ENCODE measurements around the gene DHCR7. TPM values are rescaled to one million over a fixed set of nuclear protein-coding genes. Genes with fewer than 3 reads are reported as not detected.
"Not testable (repeated sequence)": the region's sequence is repeated elsewhere in the genome, so short reads cannot be mapped to it uniquely, and the experiment has no call there.

Gene DHCR7
- total RNA-seq, 1 donor from 2014 or later: 140 TPM

DNA sequence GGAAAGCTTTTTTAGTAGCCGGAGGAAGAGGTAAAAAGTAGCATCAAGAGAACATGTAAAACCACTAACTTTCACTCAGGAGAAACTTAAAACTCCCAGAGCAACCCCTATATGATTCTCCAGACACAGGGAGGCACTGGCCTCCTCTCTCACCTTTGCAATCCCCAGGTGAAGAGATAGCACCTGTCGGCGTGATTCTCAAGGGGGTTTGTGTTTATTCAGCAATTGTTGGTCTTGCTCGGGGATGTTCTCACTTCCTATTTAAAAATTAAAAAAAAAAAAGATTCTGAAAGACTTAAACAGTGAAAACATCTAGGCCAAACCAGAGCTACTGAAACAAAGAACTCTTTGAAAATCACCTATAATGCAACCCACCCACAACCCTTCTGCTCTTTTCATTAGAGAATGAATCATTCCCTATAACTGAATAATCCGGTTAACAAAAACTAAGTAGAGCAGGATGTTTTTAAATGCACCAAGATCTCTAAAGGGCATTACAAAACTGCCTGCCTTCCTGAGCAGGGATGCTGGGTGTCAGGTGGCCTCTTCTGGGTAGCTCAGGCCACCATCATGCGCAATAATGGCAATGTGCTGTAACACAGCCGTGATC lies 24.9 kb downstream of the DHCR7 start:
- H3K27me3 Mint-ChIP-seq: peaks cover 6% of the 10 kb centered on the region
- no peaks in the 10 kb centered on the region for H3K9me3 Mint-ChIP-seq (ENCODE audit: low read depth)
- DNase-seq (ENCODE audit: low spot score, unreplicated experiment): no peak
- H3K36me3 Mint-ChIP-seq (ENCODE audit: insufficient read depth): no peaks in the 10 kb centered on the region
- H3K27ac Mint-ChIP-seq: no peak overlapping the region
- no peak overlapping the region for H3K4me3 Mint-ChIP-seq (ENCODE audit: low read depth)
- TF ChIP-seq CTCF (IDR thresholded peaks at IDR 0.05; ENCODE audit: unreplicated experiment): no peak
- H3K4me1 Mint-ChIP-seq (ENCODE audit: low read depth): peaks cover 2% of the 10 kb centered on the region

DNA sequence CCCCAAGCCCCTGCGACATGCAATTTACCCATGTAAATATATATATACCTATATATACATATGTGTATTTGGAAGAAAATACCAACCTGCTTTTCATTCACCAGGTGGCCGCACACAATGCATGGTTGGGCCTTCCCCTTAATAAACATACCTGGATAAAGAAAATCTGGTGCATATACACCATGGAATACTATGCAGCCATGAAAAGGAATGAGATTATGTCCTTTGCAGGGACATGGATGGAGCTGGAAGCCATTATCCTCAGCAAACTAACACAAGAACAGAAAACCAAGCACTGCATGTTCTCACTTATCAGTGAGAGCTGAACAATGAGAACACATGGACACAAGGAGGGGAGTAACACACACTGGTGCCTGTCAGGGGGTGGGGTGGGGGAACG lies 25.9 kb downstream of the DHCR7 start:
- not testable (repeated sequence) for H3K4me3 Mint-ChIP-seq (ENCODE audit: low read depth); H3K9me3 Mint-ChIP-seq (ENCODE audit: low read depth); H3K36me3 Mint-ChIP-seq (ENCODE audit: insufficient read depth)

DNA sequence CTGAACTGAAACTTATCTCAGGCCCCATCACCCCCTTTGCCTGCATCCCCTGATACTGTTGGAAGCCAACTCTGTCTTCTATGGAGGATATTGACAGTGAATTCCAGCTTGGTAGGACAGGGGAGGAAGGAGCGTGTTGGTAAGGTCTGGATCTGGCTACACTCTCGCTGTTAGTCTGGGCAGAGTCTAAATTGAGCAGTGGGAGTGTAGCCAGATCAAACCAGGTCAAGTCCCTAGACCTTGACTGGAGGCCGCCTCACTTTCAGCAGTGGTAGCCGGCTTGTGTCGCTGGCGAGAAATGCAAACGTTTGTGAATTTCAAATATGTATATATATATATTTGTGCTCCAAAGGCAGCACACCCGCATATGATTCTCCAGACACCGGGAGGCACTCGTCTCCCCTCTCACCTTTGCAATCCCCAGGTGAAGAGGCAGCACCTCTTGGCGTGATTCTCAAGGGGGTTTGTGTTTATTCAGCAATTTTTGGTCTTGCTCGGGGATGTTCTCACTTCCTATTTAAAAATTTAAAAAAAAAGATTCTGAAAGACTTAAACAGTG lies 26.7 kb downstream of the DHCR7 start:
- H3K4me3 Mint-ChIP-seq (ENCODE audit: low read depth): no peak overlapping the region
- no peak for TF ChIP-seq CTCF (IDR thresholded peaks at IDR 0.05; ENCODE audit: unreplicated experiment)
- no peak for DNase-seq (ENCODE audit: low spot score, unreplicated experiment)
- no peaks in the 10 kb centered on the region for H3K36me3 Mint-ChIP-seq (ENCODE audit: insufficient read depth)
- H3K27ac Mint-ChIP-seq: no peak overlapping the region
- no peaks in the 10 kb centered on the region for H3K9me3 Mint-ChIP-seq (ENCODE audit: low read depth)
- peaks cover 6% of the 10 kb centered on the region for H3K27me3 Mint-ChIP-seq
- peaks cover 2% of the 10 kb centered on the region for H3K4me1 Mint-ChIP-seq (ENCODE audit: low read depth)

More for the DNA sequence above, 25.9 kb downstream of the DHCR7 start:
- H3K27me3 Mint-ChIP-seq; H3K4me1 Mint-ChIP-seq (ENCODE audit: low read depth); DNase-seq (ENCODE audit: low spot score, unreplicated experiment); H3K27ac Mint-ChIP-seq: not testable (repeated sequence)

- H3K4me3 Mint-ChIP-seq (ENCODE audit: low read depth): no peak overlapping the region
Observed at GRCh38 chr11:71420455-71421241, 27.5 kb downstream of the DHCR7 start.

GRCh38 chr11:71418643-71419042 lies 29.6 kb downstream of the DHCR7 start:
- no peaks in the 10 kb centered on the region for H3K36me3 Mint-ChIP-seq (ENCODE audit: insufficient read depth)
- no peaks in the 10 kb centered on the region for H3K9me3 Mint-ChIP-seq (ENCODE audit: low read depth)
- no peak for TF ChIP-seq CTCF (IDR thresholded peaks at IDR 0.05; ENCODE audit: unreplicated experiment)
- peaks cover 2% of the 10 kb centered on the region for H3K4me1 Mint-ChIP-seq (ENCODE audit: low read depth)
- H3K27me3 Mint-ChIP-seq: peaks cover 16% of the 10 kb centered on the region
- no peak for DNase-seq (ENCODE audit: low spot score, unreplicated experiment)
- H3K27ac Mint-ChIP-seq: no peak overlapping the region
- no peak overlapping the region for H3K4me3 Mint-ChIP-seq (ENCODE audit: low read depth)

More at GRCh38 chr11:71420455-71421241, 27.5 kb downstream of the DHCR7 start:
- peak; percentile 51 for DNase-seq (ENCODE audit: low spot score, unreplicated experiment)
- no peaks in the 10 kb centered on the region for H3K9me3 Mint-ChIP-seq (ENCODE audit: low read depth)
- peak; percentile 78 for TF ChIP-seq CTCF (IDR thresholded peaks at IDR 0.05; ENCODE audit: unreplicated experiment)
- no peaks in the 10 kb centered on the region for H3K36me3 Mint-ChIP-seq (ENCODE audit: insufficient read depth)
- H3K27ac Mint-ChIP-seq: no peak overlapping the region
- peaks cover 2% of the 10 kb centered on the region for H3K4me1 Mint-ChIP-seq (ENCODE audit: low read depth)
- peaks cover 9% of the 10 kb centered on the region for H3K27me3 Mint-ChIP-seq

All from progenitor cell of endocrine pancreas (in vitro differentiated cells).